HAP-1 (cell line): ENCODE measurements around the gene MVD.
A peak's percentile ranks its signal among the peaks of the same experiment; 100 is the strongest.

Experiments used
- DNase-seq, 2 experiments: peaks; one replicate each; pipeline ENCODE4 v3.0.0-alpha.2; 2016 to 2020; ENCODE audit warnings: low spot score in 2 of 2
- H3K27me3 ChIP-seq: fragments of 250-450 bp; sonication (Bioruptor Pico); 2 replicates; pipeline ENCODE4 v1.5.1; 2020; ENCODE audit warnings: low read depth, mild to moderate bottlenecking, moderate library complexity
- H3K36me3 ChIP-seq: fragments of 250-450 bp; sonication (Bioruptor Pico); replicated peaks from 2 replicates; pipeline ENCODE4 v1.5.1; 2020; ENCODE audit warnings: mild to moderate bottlenecking
- H3K4me1 ChIP-seq: fragments of 250-450 bp; sonication (Bioruptor Pico); 2 replicates; pipeline ENCODE4 v1.5.1; 2020; ENCODE audit warnings: mild to moderate bottlenecking
- H3K4me3 ChIP-seq: fragments of 250-450 bp; sonication (Bioruptor Pico); 2 replicates; pipeline ENCODE4 v1.5.1; 2020; ENCODE audit warnings: mild to moderate bottlenecking, moderate library complexity
- H3K9me3 ChIP-seq: fragments of 250-450 bp; sonication (Bioruptor Pico); 2 replicates; pipeline ENCODE4 v1.5.1; 2020; ENCODE audit warnings: mild to moderate bottlenecking, moderate library complexity
- in situ Hi-C: fragments of 300-500 bp; cut with MboI; formaldehyde crosslinking; loops from 3 replicates; pipeline ENCODE4 v1.14.3; 2020; ENCODE audit warnings: low sequenced_read_pairs, inconsistent platforms, mixed read lengths

MVD gene

GRCh38 chr16:88651989-88652761 lies 10.7 kb downstream of the MVD start:
- no peak overlapping the region for H3K4me3 ChIP-seq
- no peak for DNase-seq

DNA sequence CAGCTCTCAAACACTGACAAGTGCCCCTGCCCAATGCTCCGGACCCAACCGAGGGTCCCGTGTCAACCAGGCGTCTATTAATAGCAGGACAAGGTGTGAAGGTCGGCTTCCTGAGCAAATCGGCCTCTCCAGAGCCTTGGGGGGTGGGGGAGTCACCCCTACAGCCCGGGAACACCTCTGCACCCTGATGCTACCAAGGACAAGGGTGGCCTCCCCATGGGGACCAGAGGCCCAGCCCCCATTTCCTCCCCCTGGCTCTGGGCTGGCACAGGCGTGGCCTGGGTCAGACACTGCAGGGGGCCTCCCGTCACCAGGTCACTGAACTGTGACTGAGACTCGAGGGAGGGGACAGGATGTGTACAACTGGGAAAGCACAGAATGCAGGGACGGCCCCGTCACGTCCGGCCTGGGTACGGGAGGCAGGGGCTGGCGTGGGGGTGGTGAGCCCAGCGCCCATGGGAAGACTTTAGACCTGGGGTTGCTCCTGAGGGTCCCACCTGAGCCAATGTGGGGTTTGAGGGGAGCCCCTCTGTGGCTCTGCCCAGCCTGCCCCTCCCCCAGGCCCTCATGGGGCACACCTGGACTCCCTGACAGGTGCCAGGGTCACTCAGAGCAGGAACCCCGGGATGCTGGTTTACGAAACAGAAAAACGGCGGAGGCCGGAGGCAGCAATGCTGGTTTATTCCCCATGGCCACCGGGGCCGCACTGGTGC lies 11.5 kb downstream of the MVD start:
- peaks cover 6% of the 10 kb centered on the region for H3K4me1 ChIP-seq
- H3K9me3 ChIP-seq, result no peaks in the 10 kb centered on the region
- peak overlapping the region; percentile 86 for H3K4me3 ChIP-seq
- no peaks in the 10 kb centered on the region for H3K27me3 ChIP-seq
- in situ Hi-C loops, result no loop called here
- H3K36me3 ChIP-seq, result peaks cover 26% of the 10 kb centered on the region
- no peak for DNase-seq

More at GRCh38 chr16:88651989-88652761, 10.7 kb downstream of the MVD start:
- in situ Hi-C loops, result no loop called here
- peaks cover 6% of the 10 kb centered on the region for H3K4me1 ChIP-seq
- peaks cover 26% of the 10 kb centered on the region for H3K36me3 ChIP-seq
- H3K9me3 ChIP-seq, result no peaks in the 10 kb centered on the region
- no peaks in the 10 kb centered on the region for H3K27me3 ChIP-seq

- in situ Hi-C loops, result no loop called here
Observed at GRCh38 chr16:88650749-88651275, 12.1 kb downstream of the MVD start, which contains the start of gene CYBA. TSS of gene CYBA (minus strand) at chr16:88651053. CDS start at chr16:88651013, 40 bp downstream.

DNA sequence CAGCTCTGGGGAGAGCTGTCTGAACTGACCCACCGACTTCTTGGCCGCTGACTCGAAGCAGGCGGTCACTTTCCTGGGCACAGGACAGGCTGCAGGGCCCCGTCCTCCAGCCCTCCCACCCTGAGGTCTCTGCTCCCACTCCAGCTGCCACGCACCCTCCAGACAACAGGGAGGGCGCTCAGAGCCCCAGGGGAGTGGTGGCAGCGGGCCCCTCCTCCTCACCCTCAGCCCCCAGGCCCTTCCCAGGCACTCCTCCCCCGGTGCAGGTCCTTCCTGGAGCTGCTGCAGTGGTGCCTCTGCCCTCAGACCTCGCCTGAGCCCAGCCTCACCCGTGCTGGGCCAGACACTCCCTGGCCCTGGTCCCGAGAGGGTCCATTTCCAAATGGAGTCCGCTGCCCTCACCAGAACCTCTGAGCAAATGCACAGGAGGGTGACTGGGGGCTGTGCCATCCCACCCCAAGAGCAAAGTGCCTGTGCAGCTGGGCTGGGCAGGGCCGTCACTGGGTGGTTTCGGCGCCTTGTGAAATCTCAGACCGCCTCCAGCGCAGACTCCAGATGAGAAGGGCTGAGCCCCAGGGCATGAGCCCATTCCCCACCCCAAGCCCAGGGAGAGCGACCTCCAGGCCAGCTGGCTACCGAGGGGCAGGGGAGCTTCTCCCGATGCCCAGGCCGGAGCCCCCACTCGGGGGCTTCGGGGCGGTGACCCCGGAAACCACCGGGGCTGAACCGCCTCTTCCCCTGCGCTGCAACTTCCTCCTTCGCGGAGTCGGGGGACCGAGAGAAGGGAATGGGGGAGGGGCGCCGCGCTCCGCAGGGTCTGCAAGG lies 12.8 kb downstream of the MVD start:
- H3K36me3 ChIP-seq, result peaks cover 22% of the 10 kb centered on the region
- peaks cover 6% of the 10 kb centered on the region for H3K4me1 ChIP-seq
- peak in 1 of 2 experiments; percentile 66 for DNase-seq
- no peaks in the 10 kb centered on the region for H3K9me3 ChIP-seq
- peak overlapping the region; percentile 86 for H3K4me3 ChIP-seq
- in situ Hi-C loops, result no loop called here
- no peaks in the 10 kb centered on the region for H3K27me3 ChIP-seq

More at GRCh38 chr16:88650749-88651275, 12.1 kb downstream of the MVD start, which contains the start of gene CYBA:
- H3K36me3 ChIP-seq, result peaks cover 26% of the 10 kb centered on the region
- peaks cover 6% of the 10 kb centered on the region for H3K4me1 ChIP-seq
- H3K4me3 ChIP-seq, result peak within 1 kb of the TSS; percentile 86
- H3K9me3 ChIP-seq, result no peaks in the 10 kb centered on the region
- no peaks in the 10 kb centered on the region for H3K27me3 ChIP-seq
- peak; percentile 67 to 87 for DNase-seq

- Histone ChIP-seq H3K4me1 (peaks cover 6% of the 10 kb centered on the region), H3K9me3 (no peaks in the 10 kb centered on the region), H3K36me3 (peaks cover 14% of the 10 kb centered on the region), H3K27me3 (no peaks in the 10 kb centered on the region), H3K4me3 (peak overlapping the region; percentile 86)
- no peak for DNase-seq
- in situ Hi-C loops, result no loop called here
Observed at GRCh38 chr16:88649195-88649923, 13.5 kb downstream of the MVD start.

DNA sequence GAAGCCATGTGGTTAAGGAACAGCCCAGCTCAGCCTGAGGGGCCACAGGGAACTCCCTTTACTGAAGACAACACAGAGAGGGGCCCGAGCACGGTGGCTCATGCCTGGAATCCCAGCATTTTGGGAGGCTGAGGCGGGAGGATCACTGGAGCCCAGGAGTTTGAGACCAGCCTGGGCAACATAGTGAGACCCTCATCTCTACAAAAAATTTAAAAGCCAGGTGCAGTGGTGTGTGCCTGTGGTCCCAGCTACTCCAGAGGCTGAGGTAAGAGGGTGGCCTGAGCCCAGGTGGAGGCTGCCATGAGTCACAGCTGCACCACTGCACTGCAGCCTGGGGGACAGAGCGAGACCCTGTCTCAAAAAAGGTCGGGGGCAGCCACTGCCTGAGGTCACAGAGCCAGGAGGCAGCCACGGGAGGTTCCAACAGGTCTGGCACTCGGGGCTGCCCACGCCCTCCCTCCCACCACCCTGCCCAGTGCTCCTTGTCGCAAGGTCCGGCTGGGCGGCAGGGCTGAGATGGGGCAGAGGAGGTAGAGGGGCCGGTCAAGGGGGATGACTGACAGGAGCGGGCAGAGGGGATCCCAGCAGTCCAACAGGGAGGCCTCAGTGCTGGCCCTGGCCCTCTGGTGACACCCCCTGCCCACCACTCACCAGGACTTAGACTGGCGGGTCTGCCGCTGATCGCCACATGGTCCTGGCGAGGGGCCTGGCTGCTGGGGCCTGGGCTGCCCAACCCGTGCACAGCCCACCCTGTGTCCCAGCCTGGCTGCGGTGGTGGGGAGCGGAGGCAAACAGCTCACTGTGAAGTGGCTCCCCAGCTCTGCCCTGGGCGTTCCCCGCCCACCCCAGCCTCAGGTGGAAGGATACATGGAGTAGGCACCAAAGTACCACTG lies 15.5 kb downstream of the MVD start:
- no peak overlapping the region for H3K4me3 ChIP-seq

DNA sequence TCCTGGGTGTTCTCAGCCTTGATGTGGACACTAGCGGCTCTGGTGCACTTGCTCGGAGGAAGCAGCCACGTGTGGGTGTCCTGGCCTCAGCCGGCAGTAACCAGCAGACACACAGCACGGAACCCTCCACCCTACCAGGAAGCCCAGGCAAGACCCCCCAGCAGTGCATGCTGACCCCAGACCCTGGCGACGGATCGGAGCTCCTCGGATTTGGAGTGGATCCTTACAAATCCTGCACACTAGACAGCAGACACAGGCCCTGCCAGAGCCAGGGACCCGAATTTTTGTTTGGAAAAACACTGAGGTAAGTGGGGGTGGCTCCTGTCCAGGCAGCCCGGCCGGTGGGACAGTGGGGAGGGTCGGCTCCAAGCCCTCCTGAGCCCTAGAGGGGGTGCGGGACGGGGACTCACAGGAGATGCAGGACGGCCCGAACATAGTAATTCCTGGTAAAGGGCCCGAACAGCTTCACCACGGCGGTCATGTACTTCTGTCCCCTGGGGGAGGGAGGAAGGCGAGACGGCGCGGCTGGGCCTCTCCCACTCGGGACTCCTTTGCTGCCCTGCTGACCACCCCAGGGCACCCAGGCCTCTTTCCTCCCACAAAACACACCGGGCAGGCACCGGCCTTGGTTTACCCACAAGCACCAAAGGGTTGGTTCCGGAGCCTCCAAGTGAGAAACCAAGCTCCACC lies 16.4 kb downstream of the MVD start:
- H3K36me3 ChIP-seq, result peaks cover 5% of the 10 kb centered on the region
- H3K27me3 ChIP-seq, result no peaks in the 10 kb centered on the region
- in situ Hi-C loops, result no loop called here
- no peak overlapping the region for H3K4me3 ChIP-seq
- DNase-seq, result no peak
- H3K4me1 ChIP-seq, result peaks cover 4% of the 10 kb centered on the region
- H3K9me3 ChIP-seq, result no peaks in the 10 kb centered on the region

More for the DNA sequence above, 15.5 kb downstream of the MVD start:
- in situ Hi-C loops, result no loop called here
- Histone ChIP-seq H3K27me3 (no peaks in the 10 kb centered on the region), H3K9me3 (no peaks in the 10 kb centered on the region), H3K36me3 (peaks cover 5% of the 10 kb centered on the region), H3K4me1 (peaks cover 6% of the 10 kb centered on the region)
- DNase-seq, result no peak

GRCh38 chr16:88645941-88646340 lies 16.9 kb downstream of the MVD start:
- peaks cover 5% of the 10 kb centered on the region; the same call in 1 of the 2 replicates for H3K36me3 ChIP-seq
- no peak for DNase-seq
- no peaks in the 10 kb centered on the region; the same call in 1 of the 2 replicates for H3K27me3 ChIP-seq
- no peak overlapping the region for H3K4me3 ChIP-seq
- in situ Hi-C loops, result no loop called here
- no peaks in the 10 kb centered on the region for H3K9me3 ChIP-seq
- no peaks in the 10 kb centered on the region; the same call in 1 of the 2 replicates for H3K4me1 ChIP-seq

GRCh38 chr16:88645455-88645854 lies 17.4 kb downstream of the MVD start:
- H3K27me3 ChIP-seq, result peaks cover 5% of the 10 kb centered on the region
- peaks cover 5% of the 10 kb centered on the region; the same call in 1 of the 2 replicates for H3K36me3 ChIP-seq
- DNase-seq, result no peak
- H3K4me1 ChIP-seq, result no peaks in the 10 kb centered on the region; the same call in 1 of the 2 replicates
- H3K9me3 ChIP-seq, result no peaks in the 10 kb centered on the region
- no peak overlapping the region for H3K4me3 ChIP-seq
- in situ Hi-C loops, result no loop called here

GRCh38 chr16:88643644-88643932 lies 19.3 kb downstream of the MVD start:
- Histone ChIP-seq H3K4me1 (no peaks in the 10 kb centered on the region), H3K9me3 (no peaks in the 10 kb centered on the region), H3K36me3 (no peaks in the 10 kb centered on the region), H3K27me3 (peaks cover 23% of the 10 kb centered on the region), H3K4me3 (no peak overlapping the region)
- DNase-seq, result no peak
- in situ Hi-C loops, result no loop called here

DNA sequence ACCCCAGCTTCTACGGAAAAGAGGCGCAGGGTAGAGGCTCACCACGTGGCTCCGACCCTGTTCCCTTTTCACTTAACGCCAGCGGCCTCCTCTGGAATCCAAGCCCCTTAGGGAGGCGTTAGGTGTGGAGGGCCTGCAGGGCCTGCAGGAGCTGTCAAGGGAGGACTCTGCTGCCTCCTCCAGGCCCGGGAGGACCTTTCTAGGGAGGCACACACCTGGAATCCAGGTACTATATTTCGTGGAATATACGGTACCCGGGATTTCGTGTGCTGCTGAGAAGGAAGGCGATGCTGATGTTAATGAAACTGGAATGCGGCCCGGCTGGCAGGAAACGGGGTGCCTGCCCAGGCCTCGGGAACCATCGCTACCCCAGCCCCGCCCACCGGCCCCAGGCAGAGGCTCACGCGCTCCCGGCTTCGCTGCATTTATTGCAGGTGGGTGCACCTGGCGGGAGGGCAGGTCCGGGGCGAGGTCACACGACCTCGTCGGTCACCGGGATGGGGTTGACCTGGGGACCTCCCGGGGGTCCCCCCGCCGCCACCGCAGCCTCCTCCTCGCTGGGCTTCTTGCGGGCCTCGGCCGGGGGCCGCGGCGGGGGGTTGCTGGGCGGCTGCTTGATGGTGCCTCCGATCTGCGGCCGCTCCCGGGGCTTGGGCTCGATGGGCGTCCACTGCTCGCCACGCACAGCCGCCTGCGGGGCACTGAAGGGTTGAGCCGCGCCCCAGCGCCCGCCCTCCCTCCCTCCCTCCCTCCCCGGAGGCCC lies 19.8 kb downstream of the MVD start:
- H3K4me3 ChIP-seq, result no peak overlapping the region
- DNase-seq, result no peak
- no peaks in the 10 kb centered on the region for H3K9me3 ChIP-seq
- no peaks in the 10 kb centered on the region for H3K36me3 ChIP-seq
- peaks cover 27% of the 10 kb centered on the region for H3K27me3 ChIP-seq
- H3K4me1 ChIP-seq, result no peaks in the 10 kb centered on the region
- in situ Hi-C loops, result no loop called here
